HL-60/S4 (cell line): ENCODE results near the gene TM6SF1.
"Not testable (repeated sequence)": the region's sequence is repeated elsewhere in the genome, so short reads cannot be mapped to it uniquely, and the experiment has no call there.

ENCODE experiments used
- in situ Hi-C: fragments of 300-500 bp; cut with MboI; formaldehyde crosslinking; loops from 2 replicates; pipeline ENCODE4 v1.14.3; 2022; ENCODE audit warnings: low sequenced_read_pairs

Gene TM6SF1

DNA sequence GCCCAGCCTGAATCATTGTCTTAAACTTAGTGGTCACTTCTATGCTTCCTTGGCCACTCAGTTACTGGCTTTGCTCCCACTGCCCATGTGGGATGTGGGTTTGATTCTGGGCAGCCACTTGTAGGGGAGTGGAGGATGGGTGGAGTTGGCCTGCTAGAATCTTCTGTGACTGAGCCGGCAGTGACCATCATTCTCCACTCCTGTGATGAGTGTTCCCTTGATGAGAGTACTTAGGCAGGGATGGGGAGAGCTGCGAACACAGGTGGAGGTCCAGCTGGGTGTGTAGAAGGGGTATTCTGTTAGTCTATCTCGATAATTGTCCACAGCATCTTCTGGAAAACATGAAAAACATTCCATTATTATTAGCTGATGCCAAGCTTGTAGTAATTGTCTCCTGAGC, 8.0 kb downstream of the TM6SF1 start:
- in situ Hi-C loops = no loop called here

DNA sequence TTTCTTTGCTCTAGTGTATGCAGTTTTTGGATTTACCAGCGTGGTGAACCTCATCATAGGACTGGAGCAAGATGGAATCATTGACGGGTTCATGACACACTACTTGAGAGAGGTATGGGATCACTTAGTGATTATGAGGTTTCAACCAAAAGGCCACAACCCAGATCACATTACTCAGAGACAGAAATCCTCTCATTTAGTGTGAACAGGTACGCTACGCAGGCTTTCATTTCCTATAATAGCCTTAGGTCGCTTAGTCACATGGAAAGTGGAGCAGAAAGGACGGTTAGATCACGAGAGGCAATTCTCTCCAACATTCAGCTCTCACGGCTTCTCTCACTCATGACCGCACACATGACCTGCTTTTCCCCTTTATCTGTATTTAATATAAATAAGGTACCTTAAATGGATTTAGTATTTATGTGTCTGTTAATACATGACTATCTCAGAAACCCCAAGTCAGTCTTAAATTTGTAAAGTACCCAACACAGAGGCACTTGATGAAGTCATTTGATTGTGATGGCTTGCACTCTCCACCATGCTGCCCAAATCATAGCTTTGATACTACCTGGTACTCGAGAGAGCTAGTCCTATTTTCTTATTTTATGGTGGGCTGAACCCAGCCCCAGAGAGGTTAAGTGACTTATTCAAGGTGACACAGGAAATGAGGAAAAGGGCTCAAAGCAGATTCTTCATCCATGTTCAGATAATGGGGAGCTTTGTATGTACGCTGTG, 8.6 kb downstream of the TM6SF1 start:
- in situ Hi-C loops = no loop called here

DNA sequence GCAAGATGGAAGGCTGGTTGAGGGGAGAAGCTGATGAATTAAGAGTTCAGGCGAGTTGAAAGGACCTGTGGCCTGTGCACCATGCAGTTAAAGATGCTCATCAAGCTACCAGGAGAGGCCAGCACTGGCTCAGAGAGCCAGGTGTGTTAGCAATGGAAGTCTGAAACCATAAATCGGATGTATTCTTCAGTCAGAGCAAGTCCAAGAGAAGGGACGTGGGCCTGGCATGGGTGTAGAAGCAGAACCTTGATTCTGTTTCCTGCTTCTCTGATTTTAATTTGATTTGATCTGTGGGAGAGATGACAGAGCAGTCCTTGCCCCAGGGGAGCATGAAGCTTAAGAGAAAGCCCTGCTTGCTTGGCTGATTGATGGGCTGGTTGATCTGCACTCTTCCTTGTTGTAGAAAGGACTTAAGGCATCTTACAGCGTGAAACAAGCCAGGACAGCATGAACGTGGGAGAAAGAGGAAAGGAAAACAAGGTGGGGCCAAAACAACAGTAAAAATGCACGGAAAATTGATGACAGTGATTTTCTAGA, 10.9 kb downstream of the TM6SF1 start:
- in situ Hi-C loops = no loop called here

DNA sequence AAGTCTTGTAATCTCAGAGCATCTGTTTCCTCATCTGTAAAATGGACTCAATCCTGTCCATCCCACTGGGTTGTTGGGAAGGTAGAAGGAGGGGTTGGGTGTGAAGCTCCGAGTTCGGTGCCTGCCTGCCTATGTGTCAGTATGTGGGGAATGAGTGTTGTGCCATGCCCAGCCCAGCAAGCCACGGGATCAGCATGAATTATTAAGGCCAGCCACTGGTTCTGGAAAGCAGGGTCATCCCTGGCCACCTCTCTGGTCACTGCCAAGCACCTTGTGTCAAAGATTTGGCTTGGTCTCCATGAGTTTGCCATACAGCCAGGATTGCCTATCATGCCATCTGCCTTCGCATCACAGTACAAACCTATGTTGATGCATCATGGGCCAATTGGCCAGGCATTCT, 11.5 kb downstream of the TM6SF1 start:
- in situ Hi-C loops = no loop called here

DNA sequence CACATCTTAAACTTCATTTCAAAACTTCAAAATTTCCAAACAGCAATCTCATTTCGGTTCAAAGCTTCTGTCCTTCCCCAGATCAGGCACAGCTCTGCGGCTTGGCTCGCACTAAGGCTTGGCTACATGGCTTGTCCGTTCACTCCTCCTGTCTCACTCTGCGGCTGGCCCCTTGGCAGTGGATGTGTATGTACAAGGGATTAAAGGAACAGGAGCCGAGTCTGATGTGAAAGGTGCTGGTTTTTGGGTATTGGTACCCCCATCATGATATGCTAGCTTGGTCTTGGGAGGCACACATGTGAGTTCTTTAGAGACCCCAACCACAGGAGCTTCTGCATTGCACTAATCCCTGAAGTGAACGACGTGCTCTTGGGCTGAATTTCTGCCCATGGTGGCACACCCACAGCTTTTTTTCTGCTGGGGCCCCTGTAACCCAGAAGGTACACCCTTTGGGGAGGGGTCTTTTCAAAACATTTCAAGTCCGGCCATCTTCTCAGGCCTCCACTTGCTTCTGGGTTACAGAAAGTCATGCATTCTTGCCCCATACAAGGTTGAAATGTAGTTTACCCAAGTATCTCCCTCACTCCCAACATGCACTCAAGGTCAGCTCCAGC, 12.6 kb downstream of the TM6SF1 start:
- in situ Hi-C loops = no loop called here

DNA sequence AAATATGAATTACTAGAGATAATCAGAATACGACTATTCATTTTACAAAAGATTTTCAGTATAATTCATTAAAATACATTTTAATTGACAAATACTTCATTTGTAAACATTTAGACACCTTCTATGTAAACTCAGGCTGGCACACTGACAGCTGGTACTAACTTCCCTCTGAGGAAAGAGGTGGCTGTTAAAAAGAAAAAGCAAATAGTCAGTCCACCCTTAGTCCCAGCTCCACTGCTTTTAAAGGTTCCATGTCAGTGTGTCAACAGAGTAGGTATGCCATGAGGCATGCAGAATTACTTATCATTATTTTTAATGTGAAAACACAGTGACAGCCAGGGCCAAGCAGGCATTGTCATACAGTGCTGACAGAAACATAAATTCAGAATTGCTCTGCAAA, 16.1 kb downstream of the TM6SF1 start:
- in situ Hi-C loops = no loop called here

DNA sequence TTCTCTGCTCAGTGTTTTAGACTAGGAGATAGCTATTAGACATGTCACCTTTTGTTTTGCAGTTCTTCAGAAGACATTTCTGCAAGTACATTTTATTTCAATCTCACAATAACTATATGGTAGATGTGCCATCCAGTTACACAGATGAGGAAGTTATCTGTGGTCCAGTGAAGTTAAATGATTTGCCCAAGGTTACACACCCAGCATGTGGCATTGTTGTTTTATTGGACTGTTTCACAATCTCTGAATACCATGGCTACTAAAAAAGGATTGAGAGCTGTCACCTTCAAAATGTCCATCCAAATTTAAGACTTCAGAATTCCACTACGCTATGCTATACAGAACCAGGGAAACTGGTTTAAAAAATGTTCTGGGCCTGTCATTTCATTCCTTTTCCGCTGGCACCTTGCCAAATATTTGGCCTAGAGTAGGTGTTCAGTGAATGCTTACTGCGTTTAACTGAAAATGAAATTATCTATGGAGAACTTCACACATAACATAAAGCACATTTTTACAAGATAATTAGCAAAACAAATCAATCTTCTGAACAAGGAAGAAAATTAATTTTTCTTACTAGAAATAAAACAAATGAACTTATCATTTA, 20.2 kb downstream of the TM6SF1 start:
- in situ Hi-C loops = no loop called here

DNA sequence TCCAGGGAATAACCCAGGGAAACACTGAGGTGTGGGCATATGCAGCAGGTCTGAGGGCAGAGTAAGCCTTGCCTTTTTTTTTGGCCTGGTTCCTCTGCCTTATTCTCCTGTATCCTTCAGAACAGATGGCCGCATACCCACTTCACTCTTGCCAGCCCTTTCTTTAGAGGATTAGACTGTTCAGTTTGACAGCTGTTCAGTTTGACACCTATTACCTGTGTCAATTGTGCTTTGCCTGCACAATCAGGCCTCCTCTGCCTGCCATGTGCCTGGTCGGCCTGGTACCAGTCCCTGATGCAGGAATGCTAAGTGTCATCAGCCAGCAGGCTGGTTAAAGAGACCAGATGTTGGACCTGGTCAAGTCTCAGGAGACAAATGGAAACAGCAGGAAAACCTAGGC, 22.3 kb downstream of the TM6SF1 start:
- in situ Hi-C loops = no loop called here

DNA sequence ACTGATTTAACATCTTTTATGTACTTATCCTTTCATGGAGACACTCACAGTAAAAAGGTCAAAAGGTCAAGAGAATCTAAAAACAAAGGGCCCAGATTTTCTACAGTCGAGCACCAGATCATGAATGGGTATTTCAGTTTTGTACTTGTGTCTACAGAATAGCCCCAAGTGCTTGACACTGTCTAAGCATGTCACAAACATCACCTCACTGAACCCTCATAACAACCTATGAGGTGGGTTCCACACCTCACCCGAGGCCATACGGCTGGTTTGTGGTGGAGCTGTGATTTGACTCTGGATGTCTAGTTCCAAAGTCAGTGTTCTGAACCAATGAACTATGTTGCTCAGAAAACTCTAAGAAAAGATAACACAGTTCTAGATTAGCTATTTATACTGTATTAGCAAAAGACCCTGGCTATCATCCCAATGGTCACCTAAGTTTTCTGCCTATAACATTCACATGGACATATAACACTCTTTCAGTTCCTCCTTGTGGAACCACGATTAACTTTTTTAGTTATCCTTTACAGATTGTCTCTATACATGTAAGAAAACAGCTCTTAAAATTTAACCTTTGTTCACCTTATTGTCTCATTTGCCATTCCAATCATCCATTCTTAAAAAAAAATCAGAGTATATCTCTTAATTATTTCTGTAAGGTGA, 25.5 kb downstream of the TM6SF1 start:
- in situ Hi-C loops = no loop called here

DNA sequence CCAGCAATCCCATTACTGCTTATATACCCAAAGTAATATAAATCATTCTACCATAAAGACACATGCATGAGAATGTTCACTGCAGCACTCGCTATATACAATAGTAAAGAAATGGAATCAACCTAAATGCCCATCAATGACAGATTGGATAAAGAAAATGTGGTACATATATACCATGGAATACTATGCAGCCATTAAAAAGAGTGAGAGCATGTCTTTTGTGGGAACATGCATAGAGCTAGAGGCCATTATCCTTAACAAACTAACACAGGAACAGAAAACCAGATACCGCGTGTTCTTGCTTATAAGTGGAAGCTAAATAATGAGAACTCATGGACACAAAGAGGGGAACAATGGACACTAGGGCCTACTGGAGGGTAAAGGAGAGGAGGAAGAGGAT, 34.7 kb downstream of the TM6SF1 start:
- in situ Hi-C loops = not testable (repeated sequence)

DNA sequence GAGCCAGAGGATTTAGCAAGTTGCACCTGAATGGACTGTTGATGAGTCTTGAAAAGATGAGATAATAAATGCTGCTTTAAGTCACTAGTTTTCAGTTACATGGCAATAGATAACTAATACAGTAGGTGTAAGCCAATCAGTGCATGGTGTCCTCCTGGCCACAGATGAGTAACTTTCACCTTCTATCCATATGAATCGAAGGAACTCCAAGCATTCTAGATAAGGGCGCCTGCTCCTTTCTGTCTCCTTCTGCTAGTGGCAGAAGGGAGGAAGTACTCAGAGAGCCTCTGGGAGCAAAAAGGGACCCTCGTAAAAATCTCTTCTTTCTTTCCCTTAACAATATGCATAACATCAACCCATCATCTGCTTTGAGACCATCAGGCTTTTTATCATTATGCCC, 37.3 kb downstream of the TM6SF1 start:
- in situ Hi-C loops = no loop called here

DNA sequence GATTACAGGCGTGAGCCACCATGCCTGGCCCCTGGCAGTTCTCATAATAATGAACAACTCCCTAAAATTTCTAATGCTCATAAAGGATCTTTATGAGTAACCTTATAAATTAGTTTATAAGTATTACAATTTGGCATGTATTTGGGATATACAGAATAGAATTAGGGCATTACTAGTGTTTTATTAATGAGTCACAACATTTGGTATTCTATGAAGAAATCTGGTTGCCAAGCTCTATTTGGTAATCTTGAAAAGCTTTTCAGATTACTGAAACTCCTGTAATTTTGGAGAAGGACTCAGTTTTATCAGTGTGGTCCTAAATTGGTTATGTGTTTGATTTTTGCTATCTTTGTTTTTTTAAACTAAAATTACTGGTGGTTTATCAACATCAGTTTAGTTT, 45.8 kb downstream of the TM6SF1 start:
- in situ Hi-C loops = no loop called here

DNA sequence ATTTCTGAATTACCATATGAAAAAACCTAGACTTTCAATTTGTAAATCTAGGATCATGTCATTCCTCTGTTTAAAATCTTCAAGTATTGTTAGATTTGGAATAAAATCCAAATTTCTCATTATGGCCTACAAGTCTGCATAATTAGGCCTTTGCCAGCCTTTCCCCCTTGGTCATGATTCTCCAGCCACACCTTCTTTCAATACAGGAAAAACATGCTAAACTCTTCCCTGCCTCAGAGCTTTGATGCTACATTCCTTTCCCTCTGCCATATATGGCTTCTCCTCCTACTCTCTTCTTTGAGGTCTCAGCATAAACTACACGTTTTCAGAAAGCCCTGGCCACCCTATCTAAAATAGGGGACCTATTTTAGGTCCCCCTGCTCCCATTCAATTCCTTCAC, 48.5 kb downstream of the TM6SF1 start:
- in situ Hi-C loops = no loop called here

DNA sequence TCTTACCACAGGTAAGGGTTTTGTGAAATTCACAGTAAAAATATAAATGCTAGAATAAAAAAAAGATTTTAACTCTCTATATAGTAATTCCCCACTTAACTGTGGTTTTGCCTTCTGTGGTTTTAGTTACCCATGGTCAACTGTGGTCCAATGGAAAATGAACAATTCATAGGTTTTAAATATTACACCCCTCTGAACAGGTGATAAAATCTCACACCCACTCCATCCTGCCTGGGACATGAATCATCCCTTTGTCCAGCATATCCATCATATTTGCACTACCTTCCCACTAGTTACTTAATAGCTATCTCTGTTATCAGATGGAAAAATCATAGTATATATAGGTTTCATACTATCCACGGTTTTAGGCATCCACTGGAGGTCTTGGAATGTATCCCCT, 50.9 kb downstream of the TM6SF1 start:
- in situ Hi-C loops = no loop called here

DNA sequence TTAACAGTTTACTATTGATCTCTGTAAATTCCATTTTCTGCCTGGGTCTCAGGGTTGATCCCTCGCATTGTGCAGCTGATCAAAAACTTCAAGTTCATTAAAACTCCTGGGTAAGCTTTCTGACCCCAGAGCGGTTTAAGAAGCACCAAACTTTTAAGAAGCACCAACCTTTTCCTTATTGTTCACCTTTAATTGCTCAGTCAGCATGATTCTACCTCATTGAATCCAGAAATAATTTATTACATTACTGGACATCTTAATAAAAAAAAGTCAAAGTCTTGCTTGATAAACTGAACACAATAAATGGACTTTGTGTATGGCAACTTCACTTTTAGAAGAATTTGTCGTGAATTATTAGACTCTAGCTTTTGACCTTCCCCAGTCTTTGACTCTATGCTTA, 53.3 kb downstream of the TM6SF1 start:
- in situ Hi-C loops = no loop called here

DNA sequence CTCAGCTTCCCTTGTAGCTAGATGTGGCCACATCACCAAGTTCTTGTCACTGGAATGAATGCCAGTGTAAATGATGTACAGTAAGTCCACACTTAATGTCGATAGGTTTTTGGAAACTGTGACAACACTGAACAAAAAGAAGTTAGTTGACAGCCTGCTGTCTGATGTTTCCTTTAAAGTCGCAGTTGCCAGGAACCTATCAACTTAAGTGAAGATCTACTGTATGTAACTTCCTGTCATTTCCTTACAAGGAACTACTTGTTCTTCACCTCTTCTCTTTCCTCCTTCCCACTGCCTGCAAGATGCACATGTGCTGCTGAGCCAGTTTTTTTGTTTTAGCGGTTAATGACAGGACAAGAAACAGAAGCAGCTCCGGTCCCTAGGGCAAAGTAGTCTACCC, 55.6 kb downstream of the TM6SF1 start:
- in situ Hi-C loops = no loop called here

DNA sequence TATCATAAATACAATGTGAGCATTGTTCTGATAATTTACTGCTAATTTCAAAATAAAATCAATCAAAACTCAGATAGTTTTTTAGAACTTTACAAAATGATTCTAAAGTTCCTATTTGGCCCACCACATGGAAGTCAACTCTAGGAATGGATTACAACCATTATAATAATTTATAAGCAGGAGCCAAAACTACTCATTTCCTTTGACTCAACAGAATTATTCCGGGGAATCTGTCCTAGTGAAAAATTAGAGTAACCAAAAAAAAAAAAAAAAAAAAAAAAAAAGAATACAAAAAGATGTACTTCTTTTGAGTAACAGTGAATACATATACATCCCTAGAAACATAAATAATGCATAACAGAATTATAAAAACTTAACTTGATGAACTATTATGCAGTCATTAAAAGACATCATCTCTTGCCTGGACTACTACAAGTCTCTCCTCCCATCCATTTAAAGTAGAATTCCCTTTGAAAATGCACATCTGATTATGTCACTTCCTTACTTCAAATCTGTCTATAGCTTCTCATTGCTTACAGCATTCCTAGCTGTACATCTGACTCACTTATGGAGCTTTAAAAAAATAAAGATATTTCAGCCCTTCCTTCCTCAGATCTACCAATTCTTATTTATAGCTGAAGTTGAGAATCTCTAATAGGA, 56.8 kb downstream of the TM6SF1 start:
- in situ Hi-C loops = no loop called here

DNA sequence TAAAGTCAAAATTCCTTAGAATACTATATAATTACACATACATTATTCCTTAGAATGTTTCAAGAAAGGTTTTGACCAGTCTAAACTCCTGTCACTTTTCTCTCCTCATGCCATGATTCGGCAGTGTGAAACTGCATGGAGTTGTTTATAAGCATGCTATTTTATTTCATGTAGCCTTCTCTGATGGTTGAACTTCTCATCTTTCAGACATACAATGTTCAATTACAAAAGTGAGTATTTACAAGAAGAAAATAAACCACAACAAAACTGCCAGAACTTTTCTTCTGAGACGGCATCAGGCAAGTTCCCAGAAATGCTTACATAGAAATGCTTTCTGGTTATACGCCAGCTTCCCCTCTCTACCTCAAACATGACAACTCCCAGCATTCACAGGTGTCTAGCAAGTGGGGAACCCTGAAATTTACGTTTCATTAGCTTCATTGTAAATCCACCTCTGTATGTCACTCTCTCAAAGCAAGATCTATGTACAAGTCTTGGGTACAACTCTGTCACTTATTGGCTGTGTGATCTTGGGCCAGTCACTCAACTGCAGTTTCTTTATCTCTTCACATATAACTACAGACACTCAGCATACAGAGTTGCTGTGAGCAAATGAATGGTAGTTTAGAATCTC, 57.4 kb downstream of the TM6SF1 start:
- in situ Hi-C loops = no loop called here

DNA sequence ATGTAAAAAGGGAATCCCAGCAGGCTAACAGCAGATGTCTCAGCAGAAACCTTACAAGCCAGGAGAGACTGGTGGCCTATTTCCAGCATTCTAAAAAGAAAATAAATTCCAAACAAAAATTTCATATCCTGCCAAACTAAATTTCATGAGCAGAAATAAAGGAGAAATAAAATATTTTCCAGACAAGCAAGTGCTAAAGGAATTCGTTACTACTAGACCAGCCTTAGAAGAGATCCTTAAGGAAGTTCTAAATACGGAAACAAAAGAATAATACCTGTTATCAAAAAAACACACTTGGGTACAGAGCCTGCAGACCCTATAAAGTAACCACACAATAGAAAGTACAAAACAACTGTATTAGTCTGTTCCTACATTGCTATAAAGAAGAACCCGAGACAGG, 58.8 kb downstream of the TM6SF1 start:
- in situ Hi-C loops = no loop called here

DNA sequence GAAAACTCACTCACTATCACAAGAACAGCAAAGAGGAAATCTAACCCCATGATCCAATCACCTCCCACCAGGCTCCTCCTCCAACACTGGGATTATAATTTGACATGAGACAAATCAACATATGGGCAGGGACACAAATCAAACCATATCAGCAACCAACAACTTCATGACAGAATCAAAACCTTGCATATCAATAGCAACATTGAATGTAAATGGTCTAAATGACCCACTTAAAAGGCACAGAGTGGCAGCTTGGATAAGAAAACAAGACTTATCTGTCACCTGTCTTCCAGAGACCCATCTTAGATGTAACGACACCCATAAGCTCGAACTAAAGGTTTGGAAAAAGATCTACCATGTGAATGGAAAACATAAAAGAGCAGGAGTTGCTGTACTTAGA, 59.4 kb downstream of the TM6SF1 start:
- in situ Hi-C loops = no loop called here

DNA sequence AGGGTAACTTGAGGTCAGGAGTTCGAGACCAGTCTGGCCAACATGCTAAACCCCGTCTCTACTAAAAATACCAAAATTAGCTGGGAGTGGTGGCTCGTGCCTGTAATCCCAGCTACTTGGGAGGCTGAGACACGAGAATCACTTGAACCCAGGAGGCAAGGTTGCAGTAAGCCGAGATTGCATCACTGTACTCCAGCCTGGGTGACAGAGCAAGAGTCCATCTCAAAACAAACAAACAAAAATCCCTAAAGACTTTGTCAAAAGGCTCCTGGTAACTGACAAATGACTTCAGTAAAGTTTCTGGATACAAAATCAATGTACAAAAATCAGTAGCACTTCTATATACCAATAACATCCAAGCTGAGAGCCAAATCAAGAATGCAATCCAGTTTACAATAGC, 62.1 kb downstream of the TM6SF1 start:
- in situ Hi-C loops = not testable (repeated sequence)
